GM21723 (cell line): ENCODE measurements around the gene HDAC10.

Experiments
- ATAC-seq: cut with Tn5 transposase; IDR thresholded peaks from one replicate; pipeline ENCODE4 v1.9.1; 2021; ENCODE audit warnings: mild to moderate bottlenecking, moderate library complexity; ENCODE audit not compliant: unreplicated experiment

HDAC10 gene

GRCh38 chr22:50243685-50244419 is 7.2 kb downstream of the HDAC10 start:
- no peak for ATAC-seq

GRCh38 chr22:50242406-50242949 is 8.6 kb downstream of the HDAC10 start:
- ATAC-seq, result no peak

GRCh38 chr22:50238755-50239154 is 12.3 kb downstream of the HDAC10 start:
- ATAC-seq, result no peak

- ATAC-seq, result no peak
Measured at GRCh38 chr22:50236731-50237409, 14.2 kb downstream of the HDAC10 start.

DNA sequence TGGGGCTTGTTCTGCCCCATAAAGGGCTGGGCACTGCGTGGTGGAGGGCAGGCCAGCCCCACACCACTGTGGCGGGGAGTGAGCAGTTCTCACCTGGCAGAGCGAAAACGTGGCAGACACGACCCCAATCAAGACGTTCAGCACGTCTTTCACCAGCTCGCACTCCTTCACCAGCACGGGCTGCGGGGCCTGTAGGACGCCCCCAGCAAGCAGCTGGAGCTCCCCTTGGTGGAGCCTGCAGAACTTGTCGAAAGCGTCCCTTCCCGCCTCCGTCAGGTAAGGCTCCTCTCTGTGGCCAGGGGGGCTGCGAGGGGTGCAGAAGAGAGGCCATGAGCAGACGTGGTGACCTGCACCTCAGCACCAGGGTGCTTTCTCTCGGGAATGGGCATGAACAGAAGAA is 17.8 kb downstream of the HDAC10 start:
- no peak for ATAC-seq

- no peak for ATAC-seq
Measured at GRCh38 chr22:50232481-50233151, 18.4 kb downstream of the HDAC10 start.

DNA sequence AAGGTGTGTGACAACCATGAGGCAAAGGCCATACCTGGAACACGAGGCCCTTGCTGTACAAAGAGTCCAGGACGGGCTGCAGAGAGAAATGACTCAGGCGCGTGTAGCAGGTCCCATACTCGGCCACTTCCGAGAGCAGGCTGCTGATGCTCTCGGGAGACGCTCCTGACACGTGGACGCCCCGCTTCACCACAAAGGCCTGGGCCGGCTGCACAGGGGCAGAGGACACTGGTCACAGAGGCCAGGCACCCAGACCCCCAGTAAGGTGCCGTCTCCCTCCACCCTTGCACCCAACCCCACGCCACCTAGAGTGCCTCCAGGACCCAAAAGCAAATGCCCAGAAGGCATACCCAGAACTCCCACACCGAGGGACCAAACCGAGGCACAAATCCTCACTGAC is 21.7 kb downstream of the HDAC10 start:
- ATAC-seq, result no peak

DNA sequence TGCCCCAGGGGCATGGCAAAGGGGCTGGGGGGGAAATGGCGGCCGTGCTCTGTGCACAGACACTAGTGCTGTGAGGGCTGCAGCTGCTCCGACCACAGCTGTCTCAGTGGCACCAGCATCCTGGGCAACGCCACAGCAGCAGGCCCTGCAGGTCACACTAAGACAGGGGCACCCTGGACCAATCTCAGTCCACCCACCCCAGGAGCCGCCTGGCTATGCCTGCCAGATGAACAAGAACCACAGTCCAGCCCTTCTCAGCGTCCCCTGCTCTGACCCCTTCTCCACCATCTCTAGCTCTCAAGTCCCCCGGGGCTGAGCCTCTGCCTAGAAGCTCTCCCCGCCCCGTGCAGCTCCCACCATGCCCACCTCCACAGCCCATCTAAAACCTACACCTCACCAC is 22.7 kb downstream of the HDAC10 start:
- no peak for ATAC-seq

DNA sequence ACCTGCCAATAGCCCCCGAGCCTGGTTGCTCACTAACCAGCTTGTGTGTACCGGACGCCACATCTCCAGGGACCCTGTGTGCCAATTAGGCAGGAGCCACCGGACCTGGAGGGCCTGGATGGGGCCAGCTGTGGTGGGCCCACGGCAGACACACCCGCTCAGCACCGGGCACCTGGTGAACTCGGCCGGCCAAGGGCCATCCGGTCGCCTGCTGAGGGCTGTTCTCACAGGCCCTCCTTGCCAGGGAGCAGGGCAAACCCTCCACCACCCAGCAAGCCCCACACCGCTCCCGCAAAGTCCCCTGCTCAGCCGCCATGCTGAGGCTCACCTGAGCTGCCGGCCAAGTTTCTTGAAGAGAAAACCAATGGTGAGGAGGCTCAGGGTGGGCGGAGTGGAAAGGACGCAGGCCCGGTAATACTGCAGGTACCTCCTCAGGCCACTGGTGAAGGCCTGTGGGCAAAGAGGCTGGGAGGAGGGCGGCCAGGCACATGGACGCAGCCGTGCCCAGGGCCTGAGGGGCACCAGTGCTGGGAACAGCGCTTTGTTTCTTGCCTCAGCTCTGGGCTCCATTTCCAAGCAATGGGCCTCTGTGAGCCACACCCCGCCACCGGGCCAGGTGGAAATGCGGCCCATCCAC is 23.4 kb downstream of the HDAC10 start:
- no peak for ATAC-seq

GRCh38 chr22:50226875-50227165 is 24.2 kb downstream of the HDAC10 start:
- no peak for ATAC-seq

- ATAC-seq, result no peak
Measured at GRCh38 chr22:50226063-50226874, 24.8 kb downstream of the HDAC10 start.

GRCh38 chr22:50225200-50225969 is 25.7 kb downstream of the HDAC10 start:
- no peak for ATAC-seq

- no peak for ATAC-seq
Measured at GRCh38 chr22:50224071-50224470, 27.0 kb downstream of the HDAC10 start.

GRCh38 chr22:50222508-50222907 is 28.6 kb downstream of the HDAC10 start:
- ATAC-seq, result no peak

DNA sequence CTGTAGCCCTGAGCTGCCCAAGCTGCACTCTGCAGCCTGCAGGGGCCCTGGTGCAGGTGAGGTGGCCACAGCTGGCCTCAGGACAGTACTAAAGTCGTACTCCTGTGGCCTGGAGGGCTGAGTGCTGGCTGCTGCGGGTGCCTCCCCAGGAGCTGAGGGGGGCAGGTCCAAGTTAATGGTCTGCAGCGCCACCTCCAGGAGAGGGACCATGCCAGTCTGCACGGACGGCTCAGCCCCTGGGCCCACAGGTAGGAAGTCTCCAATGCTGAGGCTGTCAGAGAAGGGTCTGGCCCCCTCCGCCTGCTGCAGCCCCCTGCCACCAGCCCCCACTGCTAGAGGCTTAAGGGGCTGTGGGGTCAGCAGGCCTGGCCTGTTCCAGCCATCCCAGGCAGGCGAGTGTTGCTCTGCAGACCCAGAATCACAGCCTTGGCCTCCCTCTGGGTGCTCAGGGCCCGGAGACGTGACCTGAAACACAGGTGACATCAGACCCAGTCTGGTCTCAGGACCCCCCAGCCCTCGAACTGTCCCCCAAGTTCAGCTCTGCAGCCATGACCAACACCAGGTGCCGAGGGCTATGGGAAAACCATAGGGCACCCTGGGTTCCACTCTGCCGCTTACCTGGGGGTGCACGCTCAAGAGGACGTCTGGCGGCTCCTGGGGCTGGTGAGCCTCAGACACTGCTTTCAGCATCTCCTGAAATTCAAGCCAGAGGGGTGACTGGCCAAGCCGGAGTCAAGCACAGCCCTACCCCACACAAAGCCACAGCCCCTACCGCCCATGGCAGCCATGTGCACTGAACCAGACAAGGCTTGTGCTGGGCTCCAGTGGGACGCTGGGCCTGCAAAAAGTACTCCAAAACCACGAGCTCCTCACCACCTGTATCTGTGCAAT is 29.4 kb downstream of the HDAC10 start:
- no peak for ATAC-seq

DNA sequence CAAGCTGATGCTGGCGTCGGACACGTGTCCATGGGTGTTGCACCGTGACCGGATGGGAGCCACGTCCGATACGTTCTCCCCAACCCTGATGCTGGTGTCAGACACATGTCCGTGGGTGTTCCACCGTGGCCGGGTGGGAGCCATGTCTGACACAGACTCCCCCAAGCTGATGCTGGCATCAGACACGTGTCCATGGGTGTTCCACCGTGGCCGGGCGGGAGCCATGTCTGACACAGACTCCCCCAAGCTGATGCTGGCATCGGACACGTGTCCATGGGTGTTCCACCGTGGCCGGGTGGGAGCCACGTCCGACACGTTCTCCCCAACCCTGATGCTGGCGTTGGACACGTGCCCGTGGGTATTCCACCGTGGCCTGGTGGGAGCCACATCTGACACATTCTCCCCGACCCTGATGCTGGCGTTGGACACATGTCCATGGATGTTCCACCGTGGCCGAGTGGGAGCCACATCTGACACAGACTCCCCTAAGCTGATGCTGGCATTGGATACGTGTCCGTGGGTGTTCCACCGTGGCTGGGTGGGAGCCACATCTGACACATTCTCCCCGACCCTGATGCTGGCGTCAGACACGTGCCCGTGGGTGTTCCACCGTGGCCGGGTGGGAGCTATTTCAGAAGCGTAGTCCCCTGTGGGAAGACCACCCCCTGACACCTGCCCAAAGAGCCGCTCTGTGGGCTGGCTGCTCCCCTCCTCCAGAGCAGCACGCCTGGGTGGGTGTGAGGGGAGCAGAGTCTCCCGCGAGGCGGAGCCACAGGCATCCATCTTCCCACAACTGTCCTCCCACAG is 30.3 kb downstream of the HDAC10 start:
- no peak for ATAC-seq

DNA sequence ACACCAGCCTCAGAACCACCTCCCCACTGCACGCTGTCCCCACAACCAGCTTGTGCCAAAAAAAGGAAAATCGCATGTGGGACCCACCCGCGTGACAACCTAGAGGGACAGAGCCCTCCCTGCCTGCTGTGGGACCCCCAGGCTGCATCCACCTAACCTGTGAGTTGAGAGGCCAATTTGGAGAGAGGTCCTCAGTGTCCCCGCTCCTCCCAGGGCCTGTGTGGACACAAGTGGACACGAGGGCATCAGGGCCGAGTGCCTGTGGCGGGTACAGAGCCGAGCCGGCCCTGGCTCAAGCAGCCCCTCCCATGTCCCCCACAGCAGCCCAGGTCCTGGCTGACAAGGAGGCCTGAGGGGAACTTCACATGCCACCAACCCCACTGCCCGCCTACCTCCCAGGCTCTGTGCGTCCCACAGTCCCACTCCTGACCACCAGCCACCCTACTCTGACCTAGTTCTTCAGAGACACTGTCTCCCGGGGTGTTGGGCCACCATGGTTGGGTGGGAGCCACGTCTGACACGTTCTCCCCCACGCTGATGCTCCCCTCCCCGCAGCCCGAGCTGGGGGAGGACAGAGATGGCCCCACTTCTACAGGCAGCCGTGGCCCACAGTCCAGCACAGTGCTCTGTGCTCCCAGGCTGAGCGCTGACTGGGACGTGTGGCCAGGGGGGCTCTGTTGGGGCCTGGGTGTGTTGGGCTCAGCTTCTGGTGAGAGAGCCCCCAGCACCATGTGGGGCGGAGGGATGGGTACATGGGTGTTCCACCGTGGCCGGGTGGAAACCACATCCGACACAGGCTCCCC is 31.1 kb downstream of the HDAC10 start:
- ATAC-seq, result no peak
